Measurements from ENCODE around the gene VENTX. TPM values are rescaled to one million over a fixed set of nuclear protein-coding genes. Genes with fewer than 3 reads are reported as not detected.
A peak's percentile ranks its signal among the peaks of the same experiment; 100 is the strongest.

Gene VENTX
- total and polyA plus RNA-seq, 2 of the 4 experiments (the other 2 are of a cell fraction), result not detected

DNA sequence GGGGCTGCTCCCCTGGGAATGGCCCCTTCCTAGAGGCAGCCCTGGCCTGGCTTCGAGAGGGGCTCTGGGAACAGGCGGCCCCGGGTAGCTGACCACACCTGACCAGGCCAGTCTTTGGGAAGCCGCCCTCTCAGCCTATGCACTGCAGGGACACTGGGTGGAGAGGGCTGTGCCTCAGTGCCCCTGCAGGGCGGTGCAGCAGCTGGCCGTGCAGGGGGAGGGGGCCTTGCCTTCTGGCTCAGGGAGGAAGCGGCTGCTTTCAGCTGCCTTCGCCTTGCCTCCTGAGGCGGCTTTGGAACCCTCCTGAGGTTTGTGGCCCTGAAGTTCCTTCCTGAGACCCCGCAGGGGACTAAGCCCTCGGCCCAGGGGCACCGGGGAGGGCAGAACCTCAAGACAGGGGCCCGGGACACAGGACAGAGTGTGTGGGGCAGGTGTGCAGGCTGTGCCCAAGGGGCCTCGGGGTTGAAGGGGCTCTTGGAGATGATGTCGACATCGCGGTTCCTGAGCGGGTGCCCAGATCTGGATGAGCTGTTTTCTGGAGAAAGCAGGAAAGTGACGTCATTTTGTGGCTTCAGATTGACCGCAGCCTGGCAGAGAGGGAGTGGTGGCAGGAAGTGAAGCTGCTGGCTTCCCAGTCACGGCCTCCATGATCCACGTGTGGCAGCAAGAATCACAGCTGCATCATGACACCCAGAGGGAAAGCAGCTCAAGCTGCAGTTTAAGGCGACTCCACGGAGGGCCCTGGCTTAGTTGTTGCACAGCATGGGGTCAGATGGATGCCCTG is 21.4 kb downstream of the VENTX start (continued):
- TF ChIP-seq, protein P1, sequence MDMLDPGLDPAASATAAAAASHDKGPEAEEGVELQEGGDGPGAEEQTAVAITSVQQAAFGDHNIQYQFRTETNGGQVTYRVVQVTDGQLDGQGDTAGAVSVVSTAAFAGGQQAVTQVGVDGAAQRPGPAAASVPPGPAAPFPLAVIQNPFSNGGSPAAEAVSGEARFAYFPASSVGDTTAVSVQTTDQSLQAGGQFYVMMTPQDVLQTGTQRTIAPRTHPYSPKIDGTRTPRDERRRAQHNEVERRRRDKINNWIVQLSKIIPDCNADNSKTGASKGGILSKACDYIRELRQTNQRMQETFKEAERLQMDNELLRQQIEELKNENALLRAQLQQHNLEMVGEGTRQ (IDR thresholded peaks at IDR 0.05; ENCODE audit: low read depth, low read length), result peak; percentile 78
- no peak; the same call in 1 of the 2 replicates for TF ChIP-seq POLR2A (IDR thresholded peaks at IDR 0.05; ENCODE audit: low read depth, low read length)

DNA sequence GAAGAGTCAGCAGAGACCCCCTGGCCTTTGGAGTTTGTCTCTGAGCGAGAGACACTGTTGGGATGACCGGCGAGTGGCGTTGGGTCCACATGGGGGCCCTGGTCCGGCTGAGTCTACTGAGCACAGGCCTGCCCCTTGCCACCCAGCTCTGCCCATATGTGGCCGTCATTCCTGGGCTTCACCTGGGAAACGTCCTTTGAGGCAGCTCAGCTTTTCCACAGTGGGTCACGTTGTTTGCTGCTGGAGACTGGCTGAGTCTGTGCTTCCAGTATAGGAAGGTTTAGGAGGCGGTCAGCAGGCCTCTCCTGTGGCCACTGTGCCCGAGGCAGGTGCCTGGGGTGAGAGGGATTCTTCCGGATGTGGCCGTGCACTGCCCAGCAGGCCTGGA is 21.9 kb downstream of the VENTX start:
- peak overlapping the region; percentile 88 for H2BK5ac ChIP-seq (ENCODE audit: low read depth, low read length, poor library complexity, severe bottlenecking)
- peak overlapping the region; percentile 75 for H2AFZ ChIP-seq (replicated peaks; ENCODE audit: low read length, poor library complexity)
- in situ Hi-C loops (cut with MboI; ENCODE audit: low sequenced_read_pairs), result loop anchor here (25.0 kb wide), 1 partner anchor 597 kb away; no protein-coding TSS in a partner anchor
- H3K18ac ChIP-seq (ENCODE audit: low read depth, low read length), result peak overlapping the region; percentile 69
- intact Hi-C loops (cut with micrococcal nuclease), result loop anchor here (5.0 kb wide), 1 partner anchor 112 kb away; no protein-coding TSS in a partner anchor
- DNase-seq, result no peak
- H4K20me1 ChIP-seq (ENCODE audit: insufficient read depth, low read length), result no peaks in the 10 kb centered on the region
- peak overlapping the region; percentile 56 to 86 for H4K8ac ChIP-seq (ENCODE audit: low read depth in 2 of 2, low read length in 2 of 2)
- H2AK5ac ChIP-seq (ENCODE audit: low read depth, low read length), result peak overlapping the region; percentile 98
- peaks cover 21% of the 10 kb centered on the region for H3K4me1 ChIP-seq (ENCODE audit: control insufficient read depth, insufficient read depth, low read length)
- CTCF ChIA-PET, result no interaction called here
- H3K27ac ChIP-seq (ENCODE audit: insufficient read depth, low read length), result peak overlapping the region; percentile 80
- peaks cover 18% of the 10 kb centered on the region for H3K9me1 ChIP-seq (ENCODE audit: insufficient read depth, low read length)
- H2BK20ac ChIP-seq (ENCODE audit: low read depth, low read length), result peak overlapping the region; percentile 96
- ATAC-seq (ENCODE audit: low read depth), result no peak
- peak overlapping the region; percentile 11; the same call in 1 of the 2 replicates for H3K4me2 ChIP-seq (ENCODE audit: low read depth, low read length)
- WGBS, 2 experiments (ENCODE audit: extremely low coverage in 2 of 2, insufficient read length in 1 of 2), result 52% methylated on average over 8 of the region's 12 CpGs; no CpG with 5 or more reads in 1 of the 2 experiments
- H4K5ac ChIP-seq (ENCODE audit: low read depth, low read length), result peak overlapping the region; percentile 58
- H3K9me3 ChIP-seq (ENCODE audit: control insufficient read depth, insufficient read depth, low read length), result no peaks in the 10 kb centered on the region
- peak overlapping the region; percentile 88 for H3K14ac ChIP-seq (replicated peaks; ENCODE audit: low read depth, low read length)
- dilution Hi-C loops (cut with HindIII; ENCODE audit: low sequenced_read_pairs, unreplicated experiment), result no loop called here
- H3K27me3 ChIP-seq (ENCODE audit: control insufficient read depth, insufficient read depth, low read length), result no peaks in the 10 kb centered on the region
- peak overlapping the region; percentile 62; the same call in 1 of the 2 replicates for H3K23ac ChIP-seq (ENCODE audit: low read depth, low read length)
- peaks cover 0 to 4% of the 10 kb centered on the region in 2 experiments; a peak in 1 of 4 replicates for H3K79me1 ChIP-seq (ENCODE audit: low read depth in 1 of 2, low read length in 2 of 2)
- H2AK9ac ChIP-seq (replicated peaks; ENCODE audit: low read depth, low read length, poor library complexity), result peak overlapping the region; percentile 91
- H3K36me3 ChIP-seq (ENCODE audit: control insufficient read depth, insufficient read depth, low read length), result no peaks in the 10 kb centered on the region
- peak overlapping the region; percentile 29; the same call in 1 of the 3 replicates for H2BK15ac ChIP-seq (ENCODE audit: low read depth, low read length)
- H3K4me3 ChIP-seq (ENCODE audit: insufficient read depth, low read depth, low read length), result no peak overlapping the region
- H3K9ac ChIP-seq (ENCODE audit: low read depth, low read length), result peak overlapping the region; percentile 29; the same call in 1 of the 2 replicates
- H2BK120ac ChIP-seq (ENCODE audit: low read depth, low read length), result peak overlapping the region; percentile 91
- peak overlapping the region; percentile 94 for H4K91ac ChIP-seq (ENCODE audit: insufficient read depth, low read depth, low read length)
- no TSS peak for BruUV-seq (replicated peaks)
- TF ChIP-seq MAZ (IDR thresholded peaks at IDR 0.05; ENCODE audit: borderline replicate concordance, low read depth, low read length), result no peak
- no peak for TF ChIP-seq RFX5 (IDR thresholded peaks at IDR 0.05; ENCODE audit: low read depth, low read length)
- TF ChIP-seq CEBPB (IDR thresholded peaks at IDR 0.05; ENCODE audit: low read depth, low read length), result no peak
- no peak for TF ChIP-seq RAD21 (IDR thresholded peaks at IDR 0.05; ENCODE audit: low read length)
- TF ChIP-seq BHLHE40 (IDR thresholded peaks at IDR 0.05; ENCODE audit: low read depth, low read length), result no peak
- TF ChIP-seq FOS (IDR thresholded peaks at IDR 0.05; ENCODE audit: low read depth, low read length), result no peak
- TF ChIP-seq, protein P1 (IDR thresholded peaks at IDR 0.05; ENCODE audit: low read depth, low read length), result no peak
- TF ChIP-seq, protein P2, sequence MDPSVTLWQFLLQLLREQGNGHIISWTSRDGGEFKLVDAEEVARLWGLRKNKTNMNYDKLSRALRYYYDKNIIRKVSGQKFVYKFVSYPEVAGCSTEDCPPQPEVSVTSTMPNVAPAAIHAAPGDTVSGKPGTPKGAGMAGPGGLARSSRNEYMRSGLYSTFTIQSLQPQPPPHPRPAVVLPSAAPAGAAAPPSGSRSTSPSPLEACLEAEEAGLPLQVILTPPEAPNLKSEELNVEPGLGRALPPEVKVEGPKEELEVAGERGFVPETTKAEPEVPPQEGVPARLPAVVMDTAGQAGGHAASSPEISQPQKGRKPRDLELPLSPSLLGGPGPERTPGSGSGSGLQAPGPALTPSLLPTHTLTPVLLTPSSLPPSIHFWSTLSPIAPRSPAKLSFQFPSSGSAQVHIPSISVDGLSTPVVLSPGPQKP (IDR thresholded peaks at IDR 0.05; ENCODE audit: borderline replicate concordance, low read depth, low read length), result no peak
- H3K4ac ChIP-seq (ENCODE audit: low read depth, low read length), result peak overlapping the region; percentile 96
- POLR2A ChIA-PET (ENCODE audit: unreplicated experiment), result no interaction called here
- H3K56ac ChIP-seq (ENCODE audit: extremely low read depth, insufficient read depth, low read length), result 0 out of 2 replicates have a peak overlapping the region, but pooled peaks have one; percentile 34
